Activated gamma-delta T cell (primary cell): ENCODE data around the gene TAF7L.

ENCODE experiments used
- DNase-seq: peaks from one replicate; lab custom pipeline; 2025; lab: John Stamatoyannopoulos, UW

The TAF7L gene

GRCh38 chrX:101220662-101221260, 70.4 kb downstream of the TAF7L start:
- DNase-seq, result no peak

GRCh38 chrX:101219864-101220346, 71.2 kb downstream of the TAF7L start:
- DNase-seq, result no peak

GRCh38 chrX:101219116-101219863, 71.8 kb downstream of the TAF7L start, which contains the start of gene DRP2:
Gene DRP2 (plus strand): TSS chrX:101219786. CDS start chrX:101231648, 11,862 bp downstream.
- no peak for DNase-seq
